Germinal center (tissue), 1 donor: Measurements from ENCODE around the gene BRINP3.
"Not testable (repeated sequence)": the region's sequence is repeated elsewhere in the genome, so short reads cannot be mapped to it uniquely, and the experiment has no call there.

Experiments used
- DNase-seq: peaks from one replicate; pipeline ENCODE4 v3.0.0; 2012; ENCODE audit warnings: mixed read lengths, low spot score

The BRINP3 gene

DNA sequence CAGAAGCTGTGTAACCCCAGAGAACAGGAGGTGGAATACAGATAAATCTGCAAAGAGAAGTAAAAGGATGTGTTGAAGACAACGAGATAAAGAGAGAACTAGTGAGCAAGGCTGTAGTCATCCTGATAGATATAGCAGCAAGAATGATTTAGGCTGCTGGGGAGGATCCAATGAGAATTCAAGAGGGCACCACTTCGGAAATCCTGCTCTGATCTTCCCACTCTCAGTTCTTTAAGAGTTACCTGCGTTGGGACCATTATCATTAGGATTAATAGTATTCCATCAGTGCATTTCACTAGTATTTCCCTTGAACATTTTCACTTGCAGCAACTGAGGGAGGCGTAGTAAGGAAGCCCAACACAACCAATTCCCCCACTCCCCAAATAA, at the start of gene BRINP3:
Gene BRINP3 (minus strand): TSS at position 103 of the 387 bp plus-strand sequence.
- no peak for DNase-seq

DNA sequence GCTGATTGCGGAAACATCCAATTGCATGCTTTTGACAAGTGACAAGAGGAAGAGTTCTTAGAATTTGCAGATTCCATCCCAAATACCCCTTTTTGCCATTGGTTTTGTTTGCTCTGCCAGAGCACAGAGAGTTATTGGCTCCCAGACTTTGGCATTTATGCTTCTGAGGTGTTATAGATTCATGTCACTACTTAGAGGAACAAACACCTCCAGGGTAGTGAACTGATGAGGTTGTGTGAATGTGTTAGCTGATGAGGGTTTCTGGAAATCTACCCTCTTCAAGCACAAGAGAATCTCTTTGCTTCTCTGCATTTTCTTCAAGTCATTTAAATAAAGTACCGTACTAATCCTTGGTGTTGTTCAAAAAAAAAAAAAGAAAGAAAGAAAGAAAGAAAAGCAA, 33.9 kb upstream of the BRINP3 start:
- DNase-seq: no peak

DNA sequence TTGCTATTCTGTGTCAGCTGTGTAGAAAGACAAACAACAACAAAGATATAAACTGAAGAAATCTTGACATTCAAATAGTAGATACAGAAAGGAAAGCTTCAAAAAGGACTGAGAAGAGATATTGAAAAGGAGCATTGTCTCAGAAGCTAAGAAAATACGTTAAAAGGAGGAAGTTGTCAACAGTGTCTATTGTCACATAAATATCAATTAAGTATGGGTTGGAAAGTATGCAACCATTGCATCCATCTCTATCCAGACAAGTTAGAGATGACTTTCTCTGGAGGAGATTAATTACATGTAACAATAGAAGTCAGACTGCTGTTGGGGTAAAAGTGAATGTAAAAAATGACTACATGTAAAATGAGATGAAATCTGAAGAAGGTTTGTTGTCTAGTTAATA, 29.7 kb upstream of the BRINP3 start:
- no peak for DNase-seq

DNA sequence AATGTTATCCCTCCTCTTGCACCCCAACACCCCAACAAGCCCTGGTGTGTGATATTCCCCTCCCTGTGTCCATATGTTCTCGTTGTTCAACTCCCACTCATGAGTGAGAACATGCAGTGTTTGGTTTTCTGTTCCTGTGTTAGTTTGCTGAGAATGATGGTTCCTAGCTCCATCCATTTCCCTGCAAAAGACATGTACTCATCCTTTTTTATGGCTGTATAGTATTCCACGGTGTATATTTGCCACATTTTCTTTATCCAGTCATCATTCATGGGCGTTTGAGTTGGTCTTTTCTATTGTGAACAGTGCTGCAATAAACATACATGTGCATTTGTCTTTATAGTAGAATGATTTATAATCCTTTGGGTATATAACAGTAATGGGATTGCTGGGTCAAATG, 26.9 kb upstream of the BRINP3 start:
- DNase-seq: not testable (repeated sequence)

DNA sequence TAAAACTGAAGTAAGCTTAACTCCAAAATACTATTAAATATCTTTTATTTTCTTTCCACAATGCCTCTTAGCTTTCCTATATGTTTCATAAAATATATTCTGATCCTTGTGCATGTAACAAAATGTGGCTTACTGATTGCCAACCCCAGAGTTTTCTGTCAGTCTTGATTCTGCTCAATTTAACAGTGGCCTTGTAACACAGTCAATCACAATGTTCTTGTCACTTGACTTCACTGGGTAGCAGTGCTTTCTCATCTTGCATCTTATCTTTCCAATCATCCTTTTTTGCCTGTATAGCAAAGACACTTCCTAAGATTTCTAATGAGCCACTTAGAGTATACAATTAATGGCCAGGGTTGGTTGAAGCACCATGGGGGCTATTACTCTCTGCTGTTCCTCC, 19.9 kb upstream of the BRINP3 start:
- no peak for DNase-seq

DNA sequence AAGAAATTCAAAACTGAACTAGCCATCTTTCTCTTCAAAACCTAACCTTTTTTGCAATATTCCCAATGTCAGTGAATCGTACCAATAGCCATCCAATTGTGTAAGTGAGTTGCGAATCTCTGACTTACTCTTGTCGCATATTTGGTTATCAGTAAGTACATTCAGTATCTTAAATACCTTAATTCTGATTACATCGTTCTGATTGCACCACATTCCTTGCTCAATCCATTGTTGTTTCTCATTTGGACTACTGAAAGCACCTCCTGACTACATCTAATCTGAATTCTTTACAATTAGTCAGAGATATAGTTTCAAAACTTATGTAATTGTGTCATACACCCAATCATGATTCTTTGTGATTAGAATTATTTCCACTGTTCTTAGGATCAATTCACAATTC, 16.8 kb upstream of the BRINP3 start:
- DNase-seq: no peak

DNA sequence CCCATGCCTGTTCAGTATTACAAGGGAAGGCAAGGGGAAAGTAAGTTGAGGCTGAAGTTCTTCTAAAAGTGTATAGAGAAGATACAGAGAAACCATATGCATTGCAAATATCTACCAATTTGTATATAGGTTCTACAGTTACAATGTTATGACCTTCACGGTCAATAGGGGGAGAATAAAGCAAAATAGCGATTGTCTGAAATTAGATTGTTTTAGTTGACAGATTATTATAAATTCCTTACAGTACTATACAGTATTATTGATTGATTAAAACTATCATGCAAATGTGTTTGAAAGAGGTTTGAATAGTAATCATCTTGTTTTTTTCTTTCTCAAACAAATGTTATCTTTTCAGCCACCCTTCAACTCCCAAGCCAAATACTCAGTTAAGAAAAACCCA, 13.7 kb upstream of the BRINP3 start:
- no peak for DNase-seq

DNA sequence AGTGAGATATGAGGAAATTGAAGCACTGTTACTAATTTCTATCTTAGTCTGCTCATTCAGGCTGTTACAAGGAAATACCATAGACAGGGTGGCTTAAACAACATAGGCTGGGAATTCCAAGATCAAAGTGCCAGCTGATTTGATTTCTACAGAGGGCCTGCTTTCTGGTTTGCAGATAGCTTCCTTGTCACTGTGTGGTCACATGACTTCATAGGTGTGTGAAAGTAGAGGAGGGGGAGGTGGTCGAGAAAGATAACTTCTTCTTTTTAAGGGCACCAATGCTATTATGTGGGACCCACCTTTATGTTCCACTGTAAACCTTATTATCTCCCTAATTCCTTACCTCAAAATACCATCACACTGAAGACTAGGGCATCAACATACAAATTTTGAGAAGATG, 6.4 kb upstream of the BRINP3 start:
- DNase-seq: no peak

DNA sequence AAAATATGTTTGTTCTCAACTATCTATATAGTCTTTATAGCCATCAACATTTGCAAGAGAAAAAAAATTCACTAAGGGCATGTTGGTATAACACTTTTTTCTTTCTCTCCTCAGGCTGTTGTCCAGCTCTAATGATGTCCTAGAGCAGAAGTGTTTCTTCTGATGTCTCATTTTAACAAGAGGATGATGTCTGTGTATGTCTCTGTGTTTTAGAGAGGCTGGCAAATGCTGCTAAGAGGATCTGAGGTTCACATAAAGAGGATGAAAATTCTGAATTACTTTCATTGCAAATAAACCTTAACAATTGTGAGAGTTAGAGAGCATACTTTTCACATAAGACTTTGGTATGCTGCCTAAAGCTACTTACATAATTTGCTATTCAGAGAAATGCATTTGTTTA, 2.6 kb upstream of the BRINP3 start:
- no peak for DNase-seq

DNA sequence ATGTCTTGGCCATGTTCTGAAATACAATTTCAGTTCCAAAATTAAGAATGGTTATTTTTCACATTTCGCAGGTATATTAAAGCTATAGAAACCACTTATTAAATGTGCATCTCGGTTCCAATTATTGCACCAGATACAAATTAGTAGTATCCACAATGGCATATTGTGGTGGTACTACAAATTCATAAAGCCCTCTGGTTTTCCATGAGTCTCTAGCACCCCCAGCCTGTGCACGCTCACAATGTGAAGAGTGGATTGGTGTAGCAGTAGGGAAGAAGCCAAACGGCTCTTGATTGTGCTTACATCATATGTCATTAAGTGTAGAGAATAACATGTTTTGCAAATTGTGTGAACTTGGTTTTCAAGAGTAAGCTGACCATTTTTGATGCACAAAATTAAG, 1.9 kb upstream of the BRINP3 start:
- no peak for DNase-seq

DNA sequence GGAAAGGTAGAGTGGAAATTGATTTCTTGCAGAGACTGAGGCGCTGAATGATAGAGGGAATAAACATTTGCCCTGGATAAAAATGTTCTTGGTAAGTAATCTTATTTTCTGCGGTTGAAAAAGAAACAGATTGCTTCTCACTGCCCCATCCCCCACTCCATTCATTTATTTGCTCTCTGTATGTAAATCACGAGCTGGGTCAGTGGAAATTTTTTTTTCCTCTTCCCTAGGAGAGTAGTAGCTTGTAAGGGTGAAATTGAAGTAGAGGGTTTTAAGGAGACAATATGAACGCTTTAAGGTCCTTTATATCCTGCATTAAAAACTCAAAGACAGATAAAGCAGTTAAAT, 1.4 kb upstream of the BRINP3 start:
- DNase-seq: no peak

DNA sequence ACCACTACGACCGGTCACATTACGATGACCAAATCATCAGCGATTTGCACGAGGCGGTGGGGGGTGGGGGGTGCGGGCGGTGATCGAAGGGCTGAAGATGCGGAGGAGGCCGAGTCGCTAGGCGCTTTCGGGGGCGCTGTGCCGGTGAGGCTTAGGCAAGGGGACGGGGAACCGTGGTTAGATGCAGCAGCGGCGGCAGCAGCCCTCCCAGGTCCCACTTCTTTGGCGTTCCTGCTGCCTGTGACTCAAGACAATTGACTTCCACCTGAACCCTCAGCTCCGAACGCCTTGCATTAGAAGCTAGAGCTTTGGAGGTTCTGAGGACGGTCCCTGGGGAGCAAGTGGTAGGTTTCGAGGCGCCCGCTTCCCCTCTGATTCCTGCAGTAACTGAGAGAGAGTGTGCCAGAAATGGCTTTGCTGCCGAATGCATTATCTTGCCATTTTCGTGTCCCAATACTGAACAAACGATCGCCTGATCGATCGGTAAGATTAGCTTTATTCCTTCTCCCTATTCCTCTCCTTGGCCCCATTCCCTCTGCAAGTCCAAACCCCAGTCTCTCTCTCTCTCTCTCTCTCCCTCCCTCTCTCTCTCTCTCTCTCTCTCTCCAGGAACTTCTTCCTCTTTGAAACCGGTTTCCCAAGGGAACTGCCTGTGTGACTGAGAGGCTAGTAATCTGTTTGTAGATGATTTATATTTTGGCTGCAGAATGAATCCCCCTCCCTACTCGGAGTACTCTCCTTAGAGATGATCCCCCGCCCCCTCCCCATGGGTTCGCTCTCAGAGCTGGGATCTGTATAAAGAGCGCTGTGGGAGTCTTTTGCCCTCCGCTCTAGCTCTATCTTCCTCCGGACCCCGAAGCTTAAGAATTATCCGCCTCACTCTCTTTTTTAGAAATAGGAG, 735 bp upstream of the BRINP3 start:
- DNase-seq: no peak

DNA sequence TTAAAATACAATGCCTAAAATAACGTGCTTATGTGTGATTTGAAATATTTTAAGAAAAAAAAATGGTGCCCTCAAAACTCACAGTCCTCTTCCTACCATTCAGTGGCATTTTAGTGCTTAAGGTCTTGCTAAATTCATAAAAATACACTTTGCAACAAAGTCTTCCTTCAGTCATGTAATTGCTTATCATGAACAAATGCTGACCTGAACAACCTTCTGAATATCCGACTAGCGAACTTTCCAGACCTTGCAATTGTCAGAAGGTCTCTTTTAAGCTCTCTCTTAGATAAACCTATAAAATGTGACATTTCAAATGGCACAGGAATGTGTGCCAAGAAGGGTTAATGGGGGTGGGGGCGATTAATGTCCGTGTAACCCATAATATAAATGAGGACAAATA, 858 bp downstream of the BRINP3 start:
- DNase-seq: no peak

DNA sequence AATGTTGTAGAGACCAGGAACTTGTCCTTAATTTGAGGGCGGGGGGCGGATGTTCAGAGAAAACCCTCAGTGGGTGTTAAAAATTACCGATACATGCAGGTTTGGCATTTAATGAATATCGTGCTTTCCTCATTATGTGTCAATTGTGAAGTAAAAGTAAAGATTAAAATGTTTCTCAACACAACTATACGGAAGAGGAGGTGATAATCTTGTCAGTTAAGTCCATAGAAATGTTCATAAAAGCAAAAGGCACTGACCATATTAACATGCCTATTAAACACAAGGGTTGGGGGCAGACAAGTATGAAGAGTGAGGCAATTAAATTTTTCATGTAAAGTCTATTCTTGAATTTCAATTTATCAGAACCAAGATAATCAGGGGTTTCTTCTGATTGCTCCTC, 1.3 kb downstream of the BRINP3 start:
- DNase-seq: no peak

DNA sequence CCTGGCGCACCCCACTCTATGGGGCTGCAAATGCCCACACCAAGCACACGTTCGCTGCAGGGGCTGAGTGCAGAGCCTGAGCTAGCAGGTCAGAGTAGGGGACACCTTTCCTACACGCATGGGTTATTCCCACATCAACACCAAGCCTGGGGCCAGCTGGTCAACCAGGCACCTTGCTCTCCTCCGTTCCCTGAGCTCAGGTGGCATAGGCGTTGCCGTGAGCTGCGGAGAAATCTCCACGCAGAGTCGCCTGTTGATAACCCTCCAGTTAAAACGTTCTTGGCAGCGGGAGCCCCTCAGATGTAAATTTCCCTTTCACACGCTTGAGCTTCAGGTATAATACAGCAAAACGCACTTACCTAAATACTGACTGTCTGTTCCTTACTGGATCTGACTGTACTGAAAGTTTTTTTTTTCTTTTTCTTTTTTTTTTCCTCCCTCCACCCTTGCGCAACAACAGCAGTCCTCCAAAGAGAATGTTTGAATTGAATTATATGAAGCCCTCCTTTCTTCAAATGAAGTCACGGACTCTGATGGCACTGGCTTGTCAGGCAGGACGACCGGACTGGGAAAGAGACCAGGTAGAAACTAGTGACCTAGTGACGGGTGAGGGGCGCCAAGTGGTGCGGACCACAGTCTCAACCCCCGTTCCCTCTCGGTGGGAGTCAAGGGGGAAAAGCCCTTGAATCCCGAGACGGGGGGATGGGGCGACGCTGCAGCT, 2.1 kb downstream of the BRINP3 start:
- DNase-seq: no peak

DNA sequence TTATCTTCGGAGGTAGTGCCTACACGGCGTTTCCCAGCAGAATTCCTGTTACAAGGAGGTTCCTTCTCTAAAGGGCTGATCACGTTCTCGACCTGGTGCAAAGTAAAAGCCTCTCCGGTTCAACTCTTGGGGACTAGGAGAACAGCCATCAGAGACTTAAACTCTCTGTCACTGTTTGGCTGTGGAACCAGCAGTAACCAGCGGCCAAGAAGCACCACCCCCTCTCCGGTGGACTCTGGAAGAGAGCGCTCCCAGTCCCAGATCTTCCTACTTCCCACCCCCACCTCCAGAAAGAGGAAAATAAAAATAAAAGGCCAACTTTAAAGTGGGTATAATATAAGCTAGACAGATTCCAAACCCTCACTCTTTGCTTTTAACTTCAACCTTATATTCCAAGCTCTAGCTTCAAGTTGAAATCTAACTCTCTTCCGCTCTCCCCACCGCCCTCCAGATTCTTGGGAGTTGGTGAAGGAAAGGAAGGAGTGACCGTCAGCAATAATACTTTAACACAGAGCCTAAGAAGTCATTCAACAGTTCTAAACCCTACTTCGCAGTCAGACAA, 2.9 kb downstream of the BRINP3 start:
- no peak for DNase-seq

DNA sequence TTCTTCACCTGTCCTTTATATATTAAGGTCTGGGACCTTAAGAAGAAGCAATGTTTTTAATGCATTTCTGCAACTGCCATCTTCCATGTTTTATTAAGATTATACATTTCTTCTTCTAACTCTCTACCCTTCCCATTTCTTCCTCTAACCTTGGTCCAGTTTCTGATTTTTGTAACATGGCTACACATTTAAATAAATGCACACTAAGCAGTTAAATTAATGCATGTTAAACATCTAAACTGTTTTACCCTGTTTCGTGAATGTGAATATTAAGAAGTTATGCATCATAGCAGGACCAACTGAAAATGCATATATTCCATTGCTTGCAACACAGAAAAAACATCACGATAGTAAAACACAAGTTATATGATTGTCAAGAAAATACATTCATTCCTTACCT, 3.7 kb downstream of the BRINP3 start:
- DNase-seq: no peak

DNA sequence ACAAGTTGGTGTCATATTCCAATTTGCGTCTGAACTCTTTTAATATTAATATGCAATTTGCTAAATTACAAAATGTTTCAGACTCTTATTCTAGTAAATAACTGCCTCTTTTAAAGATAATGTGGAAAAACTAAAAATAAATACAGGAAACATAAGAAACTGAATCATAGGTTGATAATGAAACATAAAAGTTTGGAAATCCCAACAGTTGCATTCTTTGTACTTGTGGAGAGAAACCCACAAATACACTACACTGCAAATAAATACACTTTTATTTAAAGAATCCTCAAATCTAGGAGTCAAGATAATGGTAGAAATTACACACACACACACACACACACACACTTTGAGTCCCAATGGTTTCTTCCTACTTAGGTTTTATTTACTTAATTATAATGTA, 5.2 kb downstream of the BRINP3 start:
- DNase-seq: no peak

DNA sequence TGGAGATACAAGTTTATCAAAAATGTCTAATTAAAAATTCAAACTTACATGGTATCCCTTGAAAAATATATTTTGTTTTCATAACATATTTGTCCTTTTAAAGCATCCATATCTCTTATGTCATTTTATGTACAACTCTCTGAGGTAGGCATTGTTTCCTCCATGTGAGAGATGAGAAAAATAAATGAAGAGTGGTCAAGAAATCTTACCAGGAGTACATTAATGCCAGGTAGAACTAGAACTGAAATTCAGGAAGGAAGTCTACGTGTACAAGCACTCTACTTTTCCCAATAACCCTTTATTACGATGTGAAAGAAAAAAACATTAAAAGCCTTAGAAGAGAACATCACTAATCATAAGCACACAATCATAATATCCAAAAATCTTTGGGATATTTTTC, 5.6 kb downstream of the BRINP3 start:
- DNase-seq: no peak

DNA sequence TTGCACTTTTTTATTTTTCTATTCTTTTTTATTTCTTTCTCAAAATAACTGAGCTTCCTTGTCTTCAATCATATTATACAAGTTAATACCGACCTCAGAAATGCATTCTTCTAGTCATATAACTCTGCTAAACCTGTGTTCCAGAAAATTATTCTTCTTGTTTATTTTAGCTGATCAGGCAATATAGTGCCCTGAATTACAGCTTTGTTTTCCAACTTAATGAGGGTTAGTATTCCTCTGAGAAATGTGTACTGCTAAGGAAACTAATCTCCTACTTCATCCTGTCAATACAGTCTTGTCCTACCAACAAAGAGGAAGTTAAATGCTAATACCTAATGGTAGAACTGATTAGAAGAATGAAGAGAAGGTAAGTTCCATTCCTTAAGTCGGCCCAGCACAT, 13.0 kb downstream of the BRINP3 start:
- no peak for DNase-seq

DNA sequence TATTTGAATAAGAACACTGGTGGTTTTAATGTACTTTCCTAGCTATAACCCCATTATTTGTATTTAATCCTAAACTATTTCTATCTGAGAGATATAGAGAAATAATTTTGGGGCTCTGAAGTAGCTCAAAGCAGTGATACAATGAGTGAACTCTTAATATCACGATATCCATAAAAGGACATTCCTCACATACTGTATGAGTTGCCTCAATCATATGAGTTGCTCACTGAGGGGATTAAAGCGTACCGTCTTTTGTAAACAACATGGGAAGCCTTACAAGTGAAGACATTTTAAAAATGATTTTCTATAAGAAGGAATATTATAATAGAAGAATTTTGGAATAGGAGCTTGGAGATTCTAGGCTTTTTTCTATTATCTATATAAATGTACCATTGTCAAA, 21.5 kb downstream of the BRINP3 start:
- no peak for DNase-seq

DNA sequence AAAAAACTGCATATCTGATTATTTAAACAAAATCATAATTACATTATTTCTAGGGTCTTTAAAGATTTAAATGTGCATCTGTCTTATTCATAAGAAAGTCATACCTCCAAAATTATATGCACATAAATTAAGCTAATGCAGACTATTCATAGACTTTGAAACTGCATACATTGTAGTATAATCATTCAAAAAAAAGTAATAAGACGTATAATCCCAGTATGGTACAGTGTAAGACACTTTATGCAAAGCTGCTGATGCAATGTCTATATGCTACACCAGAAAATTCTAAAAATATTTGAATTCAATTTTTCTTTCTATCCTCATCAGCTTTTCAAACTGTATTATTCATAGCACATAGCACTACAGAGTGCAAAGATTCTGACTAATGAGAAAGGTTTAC, 22.0 kb downstream of the BRINP3 start:
- no peak for DNase-seq

DNA sequence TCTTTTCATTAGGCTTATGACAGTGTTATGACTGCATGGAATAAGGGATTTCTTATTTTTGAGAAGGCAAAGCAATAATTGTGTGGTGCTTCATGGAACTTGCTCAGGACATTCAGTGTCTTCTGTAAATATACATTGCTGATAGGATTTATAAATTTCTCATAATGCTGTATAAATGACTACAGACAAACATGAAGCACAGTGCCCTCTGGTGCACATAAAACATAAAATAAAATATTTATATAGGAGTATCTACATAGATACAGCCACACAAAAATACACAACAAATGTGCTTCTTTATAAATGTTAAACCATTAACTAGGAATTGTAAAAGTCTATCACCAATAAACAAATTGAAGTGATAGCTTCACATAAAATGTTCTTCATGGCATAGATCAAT, 24.1 kb downstream of the BRINP3 start:
- no peak for DNase-seq
